ENCODE results near the gene ZNF480.
"Not testable (repeated sequence)": the region's sequence is repeated elsewhere in the genome, so short reads cannot be mapped to it uniquely, and the experiment has no call there.

Gene ZNF480

GRCh38 chr19:52296773-52297600 lies at the start of gene ZNF480:
ZNF480 (plus strand) TSS chr19:52297169; CDS start chr19:52300413, 3,244 bp downstream.
- H3K4me3 ChIP-seq (replicated peaks in 1 of 2; ENCODE audit: low read depth in 2 of 2, low read length in 2 of 2): peak within 1 kb of the TSS; percentile 91 to 94
- peak; percentile 73 to 83 for DNase-seq (ENCODE audit: low read depth in 2 of 2)
- no peak for TF ChIP-seq CTCF (IDR thresholded peaks at IDR 0.05; ENCODE audit: low read depth, low read length)

DNA sequence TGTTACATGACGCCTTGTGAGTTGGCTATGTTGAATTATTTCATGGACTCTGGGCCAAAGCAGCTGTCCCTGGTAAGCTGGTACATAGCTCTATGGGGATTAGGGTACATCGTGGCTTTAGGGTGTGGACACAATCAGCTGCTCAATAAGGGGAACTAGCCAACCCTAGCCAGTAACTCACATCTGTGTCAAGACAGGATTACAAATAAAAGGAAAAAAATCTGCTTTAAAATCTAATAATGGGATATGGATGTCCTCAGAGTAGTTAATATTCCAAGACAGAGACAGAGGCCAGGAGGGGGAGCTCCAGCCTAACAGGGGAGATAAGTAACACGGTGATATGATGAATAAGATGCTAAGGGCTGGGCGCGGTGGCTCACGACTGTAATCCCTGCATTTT lies 48.7 kb upstream of the ZNF480 start:
- peak; percentile 50 for TF ChIP-seq CTCF (IDR thresholded peaks at IDR 0.05; ENCODE audit: low read depth, low read length)
- DNase-seq (ENCODE audit: low read depth in 2 of 2): peak; percentile 42 to 69
- H3K4me3 ChIP-seq (replicated peaks in 1 of 2; ENCODE audit: low read depth in 2 of 2, low read length in 2 of 2): no peak overlapping the region

DNA sequence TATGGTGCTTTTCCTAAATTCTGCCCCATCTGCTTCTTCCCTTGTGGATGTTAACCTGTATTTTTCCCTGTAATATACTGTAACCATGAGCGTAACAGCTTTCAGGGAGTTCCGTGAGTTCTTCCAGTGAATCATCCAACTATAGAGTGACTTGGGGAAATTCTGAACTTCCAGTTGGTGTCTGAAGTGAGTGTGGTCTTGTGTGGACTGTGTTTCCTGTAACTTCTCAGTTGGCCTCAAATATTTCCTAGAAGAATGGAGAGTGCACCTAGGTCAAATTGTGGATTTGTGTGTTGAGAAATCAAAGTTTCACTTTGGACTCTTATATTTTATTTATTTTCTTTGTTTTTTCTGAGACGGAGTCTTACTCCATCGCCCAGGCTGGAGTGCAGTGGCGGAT lies 38.5 kb upstream of the ZNF480 start:
- DNase-seq (ENCODE audit: low read depth in 2 of 2): peak; percentile 4 to 39
- H3K4me3 ChIP-seq (replicated peaks in 1 of 2; ENCODE audit: low read depth in 2 of 2, low read length in 2 of 2): no peak overlapping the region
- no peak for TF ChIP-seq CTCF (IDR thresholded peaks at IDR 0.05; ENCODE audit: low read depth, low read length)

DNA sequence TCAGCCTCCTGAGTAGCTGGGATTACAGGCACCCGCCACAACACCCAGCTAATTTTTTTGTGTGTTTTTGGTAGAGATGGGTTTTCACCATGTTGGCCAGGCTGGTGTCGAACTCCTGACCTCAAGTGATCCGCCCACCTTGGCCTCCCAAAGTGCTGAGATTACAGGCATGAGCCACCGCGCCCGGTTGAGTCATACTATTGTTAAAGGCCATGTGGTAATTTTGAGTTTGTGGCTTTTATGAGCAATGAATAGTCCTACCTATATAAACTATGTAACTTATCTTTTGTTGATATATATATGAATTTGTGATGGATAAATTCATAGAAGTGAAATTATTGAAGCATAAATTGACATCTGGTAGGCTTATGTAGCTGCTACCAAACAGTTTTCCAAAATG lies 31.4 kb upstream of the ZNF480 start:
- peak in 1 of 2 donors; percentile 37 for DNase-seq (ENCODE audit: low read depth in 2 of 2)
- H3K4me3 ChIP-seq (replicated peaks in 1 of 2; ENCODE audit: low read depth in 2 of 2, low read length in 2 of 2): not testable (repeated sequence)

DNA sequence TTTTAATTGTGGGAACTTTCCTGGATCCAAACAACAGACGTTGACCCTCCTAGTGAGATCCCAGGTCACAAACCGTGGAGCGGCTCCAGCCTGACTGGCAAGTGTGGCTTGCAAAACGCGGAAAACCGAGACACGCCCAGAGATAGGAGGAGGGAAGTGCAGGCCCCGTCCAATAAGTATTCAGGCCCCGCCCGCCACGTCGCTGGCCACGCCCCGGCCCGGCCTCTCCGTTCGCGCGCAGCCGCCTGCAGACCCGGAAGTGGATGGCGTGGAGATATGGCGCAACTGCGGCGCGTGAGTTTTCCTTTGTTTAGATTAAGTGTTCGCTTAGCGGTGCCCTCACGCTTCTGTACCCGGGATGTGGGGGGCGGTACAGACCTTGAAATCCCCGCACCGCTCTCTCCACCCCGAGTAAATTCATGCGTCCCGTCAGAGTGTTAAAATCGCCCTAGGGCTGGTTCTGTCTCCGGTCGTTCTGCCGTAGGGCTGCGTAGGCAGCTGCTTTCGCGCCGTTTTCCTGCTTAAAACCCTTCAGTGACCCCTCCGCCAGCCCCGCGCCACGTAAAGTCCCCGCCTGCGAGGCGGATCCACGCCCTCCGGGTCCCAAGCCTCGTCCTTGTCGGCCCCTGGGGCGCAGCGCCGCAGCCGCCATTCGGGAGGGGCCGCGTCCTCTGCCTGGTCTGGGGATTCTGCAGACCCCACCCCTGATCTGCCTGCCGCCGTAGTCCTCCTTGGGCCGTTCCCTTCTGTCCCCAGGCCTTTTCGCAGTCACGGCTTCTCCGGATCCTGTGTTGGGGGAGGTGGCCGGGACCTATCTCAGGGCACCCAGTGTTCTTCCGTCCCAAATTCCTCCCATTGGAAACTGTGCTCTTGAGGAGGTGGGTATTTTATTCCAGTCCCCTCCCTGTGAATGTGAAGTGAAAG lies 27.4 kb upstream of the ZNF480 start, which contains the start of gene ZNF766:
ZNF766 (plus strand) TSS at position 250 of the 924 bp plus-strand sequence; CDS start at position 277, 27 bp downstream.
- peak; percentile 95 to 97 for DNase-seq (ENCODE audit: low read depth in 2 of 2)
- TF ChIP-seq CTCF (IDR thresholded peaks at IDR 0.05; ENCODE audit: low read depth, low read length): no peak
- peak within 1 kb of the TSS; percentile 94 to 99 for H3K4me3 ChIP-seq (replicated peaks in 1 of 2; ENCODE audit: low read depth in 2 of 2, low read length in 2 of 2)

- TF ChIP-seq CTCF (IDR thresholded peaks at IDR 0.05; ENCODE audit: low read depth, low read length): no peak
- H3K4me3 ChIP-seq (replicated peaks in 1 of 2; ENCODE audit: low read depth in 2 of 2, low read length in 2 of 2): peak overlapping the region; percentile 94 to 99
- no peak for DNase-seq (ENCODE audit: low read depth in 2 of 2)
These were observed 26.6 kb upstream of the ZNF480 start for GRCh38 chr19:52270266-52270885.

Data from cardiac fibroblast (primary cell).